HepG2 (cell line): ENCODE measurements around the gene LAMA5. TPM values are rescaled to one million over a fixed set of nuclear protein-coding genes. Genes with fewer than 3 reads are reported as not detected.
A peak's percentile ranks its signal among the peaks of the same experiment; 100 is the strongest.

ENCODE experiments used
- ATAC-seq: fragments of 200-7000 bp; cut with Tn5 transposase; 3 replicates; pipeline ENCODE4 v1.9.1; 2020; ENCODE audit warnings: mild to moderate bottlenecking, moderate library complexity
- BruUV-seq: library from RNA; stranded (reverse); fragments of 400-500 nt; replicated peaks from 2 replicates; lab custom pipeline; 2021; lab: Mats Ljungman, UMichigan
- CTCF ChIA-PET: fragments of 300-600 bp; formaldehyde crosslinking; extraction: SDS; loops from one replicate; lab custom pipeline; 2021; ENCODE audit warnings: low total read pairs, inconsistent platforms, low intra/inter-chr PET ratio; lab: Yijun Ruan, JAX
- POLR2A ChIA-PET: fragments of 350-600 bp; sonication (Branson Sonifier 250); formaldehyde crosslinking; loops from one replicate; lab custom pipeline; 2020; ENCODE audit warnings: antibody characterized with exemption, inconsistent platforms; lab: Yijun Ruan, JAX
- DNase-seq: peaks from one replicate; pipeline ENCODE4 v3.0.0-alpha.2; 2015; ENCODE audit warnings: low spot score
- FAIRE-seq: peaks from 3 replicates; lab custom pipeline; 2011; peaks lifted over from hg19 to GRCh38; lab: Jason Lieb, UNC
- H2AFZ ChIP-seq: one replicate; pipeline ENCODE4 v1.6.1; 2011; ENCODE audit warnings: low read length, inconsistent platforms
- H3K27ac ChIP-seq: fragments of 300-600 bp; 3 replicates; pipeline ENCODE4 v1.8.0; 2011; ENCODE audit warnings: mixed run types, mild to moderate bottlenecking, mixed read lengths, low read length, inconsistent platforms; ENCODE audit not compliant: insufficient read depth; ENCODE audit errors: extremely low read length
- H3K27me3 ChIP-seq, 2 experiments: fragments of 200-600 bp in 1 of 2; 2 replicates in 1 of 2; 3 replicates in 1 of 2; pipeline versions ENCODE4 v1.6.0 to v1.8.0; 2011; ENCODE audit warnings: low read length in 2 of 2, mild to moderate bottlenecking in 2 of 2, moderate library complexity in 2 of 2, inconsistent platforms in 1 of 2; ENCODE audit not compliant: insufficient read depth in 2 of 2, control insufficient read depth in 1 of 2
- H3K36me3 ChIP-seq, 2 experiments: fragments of 200-600 bp in 1 of 2; replicated peaks in 1 of 2; 2 replicates in 1 of 2; 3 replicates in 1 of 2; pipeline versions ENCODE4 v1.5.1 to v1.8.0; 2011; ENCODE audit warnings: low read length in 2 of 2, inconsistent platforms in 1 of 2; ENCODE audit not compliant: insufficient read depth in 2 of 2, control insufficient read depth in 1 of 2
- H3K4me1 ChIP-seq: 2 replicates; pipeline ENCODE4 v1.5.1; 2012; ENCODE audit warnings: low read length, inconsistent platforms; ENCODE audit not compliant: insufficient read depth
- H3K4me2 ChIP-seq: 2 replicates; pipeline ENCODE4 v1.6.0; 2011; ENCODE audit warnings: low read depth, low read length, inconsistent platforms
- H3K4me3 ChIP-seq, 3 experiments: fragments of 200-600 bp in 1 of 3; sonication (generic), shearing (Covaris generic) in 1 of 3; replicated peaks in 1 of 3; 2 replicates each; pipeline ENCODE4 v1.5.1; 2011 to 2016; ENCODE audit warnings: low read length in 3 of 3, inconsistent platforms in 2 of 3, low read depth in 2 of 3, mild to moderate bottlenecking in 2 of 3, control low read depth in 1 of 3, mixed read lengths in 1 of 3; ENCODE audit not compliant: insufficient read depth in 1 of 3
- H3K79me2 ChIP-seq: one replicate; pipeline ENCODE4 v1.6.1; 2011; ENCODE audit warnings: low read length, inconsistent platforms; ENCODE audit not compliant: insufficient read depth
- H3K9ac ChIP-seq: 2 replicates; pipeline ENCODE4 v1.6.0; 2011; ENCODE audit warnings: mild to moderate bottlenecking, low read depth, low read length, inconsistent platforms; ENCODE audit not compliant: insufficient read depth
- H3K9me3 ChIP-seq: 2 replicates; pipeline ENCODE4 v1.5.1; 2012; ENCODE audit warnings: mild to moderate bottlenecking, low read length
- H4K20me1 ChIP-seq: 2 replicates; pipeline ENCODE4 v1.6.0; 2011; ENCODE audit warnings: inconsistent platforms, mild to moderate bottlenecking, low read length, moderate library complexity; ENCODE audit not compliant: insufficient read depth
- MED1 ChIP-seq: sonication (generic); formaldehyde crosslinking; IDR thresholded peaks from 2 replicates; pipeline ENCODE4 v1.4.0; 2020; ENCODE audit warnings: missing genetic modification reagents
- RORA ChIP-seq: sonication (generic); formaldehyde crosslinking; IDR thresholded peaks from 2 replicates; pipeline ENCODE4 v1.5.0; 2020; ENCODE audit warnings: mild to moderate bottlenecking, missing genetic modification reagents, moderate library complexity
- ZNF274 ChIP-seq: sonication (generic); formaldehyde crosslinking; IDR thresholded peaks from 2 replicates; pipeline ENCODE4 v1.5.1; 2020; ENCODE audit warnings: mild to moderate bottlenecking, missing genetic modification reagents
- ZNF883 ChIP-seq: sonication (generic); formaldehyde crosslinking; IDR thresholded peaks from 2 replicates; pipeline ENCODE4 v1.5.1; 2020; ENCODE audit warnings: mild to moderate bottlenecking, missing genetic modification reagents; ENCODE audit errors: not compliant biosample characterization
- ZSCAN25 ChIP-seq: sonication (generic); formaldehyde crosslinking; IDR thresholded peaks from 2 replicates; pipeline ENCODE4 v1.8.0; 2022; ENCODE audit warnings: mild to moderate bottlenecking, missing genetic modification reagents
- WGBS: methylation state at CpG from one replicate; pipeline ENCODE4 v1.1.6; 2017; ENCODE audit warnings: low lambda C conversion rate; 5-methylcytosine and 5-hydroxymethylcytosine counted together
- in situ Hi-C: cut with HindIII; loops from 2 replicates; pipeline ENCODE4 v1.10.0; 2017; ENCODE audit warnings: low pct_unique_long_range_greater_than_20kb; ENCODE audit not compliant: extremely low pct_ligation_motif_present
- intact Hi-C: fragments of 100-400 bp; cut with micrococcal nuclease; formaldehyde crosslinking; loops from one replicate; pipeline ENCODE4 v1.10.0; 2022; ENCODE audit not compliant: unreplicated experiment
- polyA plus RNA-seq, 8 experiments: library from polyadenylated mRNA; depleted of rRNA in 3 of 8; stranded (reverse) in 7 of 8; unstranded in 1 of 8; fragments of >200 nt; fragmentation: Illumina TruSeq in 4 of 8; extraction: Trizol in 4 of 8; gene quantifications; 2 replicates each; pipeline versions ENCODE4 v1.2.1 to v1.2.3, GENCODE V29; 2011 to 2016; ENCODE audit warnings: low read depth in 4 of 8, missing spikeins in 1 of 8, mixed read lengths in 1 of 8; ENCODE audit not compliant: insufficient read depth in 1 of 8
- total RNA-seq, 5 experiments: library from RNA; depleted of rRNA; stranded (reverse); fragments of >200 nt; fragmentation: Illumina TruSeq; extraction: Trizol; gene quantifications; 2 replicates each; pipeline ENCODE4 v1.2.3, GENCODE V29; 2016; ENCODE audit warnings: low read depth in 1 of 5
- TF ChIP-seq, protein P1 (sequence below): sonication (generic); formaldehyde crosslinking; IDR thresholded peaks from 2 replicates; pipeline ENCODE4 v1.8.0; 2022; ENCODE audit warnings: mild to moderate bottlenecking, missing genetic modification reagents, moderate library complexity
- TF ChIP-seq, protein P2 (sequence below): sonication (generic); formaldehyde crosslinking; IDR thresholded peaks from 2 replicates; pipeline ENCODE4 v1.5.1; 2020; ENCODE audit warnings: mild to moderate bottlenecking, missing genetic modification reagents, borderline replicate concordance
- TF ChIP-seq, protein P3 (sequence below): sonication (generic); formaldehyde crosslinking; IDR thresholded peaks from 2 replicates; pipeline ENCODE4 v1.4.0; 2020; ENCODE audit warnings: missing genetic modification reagents, borderline replicate concordance
- TF ChIP-seq, protein P4 (sequence below): sonication (generic); formaldehyde crosslinking; IDR thresholded peaks from 2 replicates; pipeline ENCODE4 v1.4.0; 2020; ENCODE audit warnings: mild to moderate bottlenecking, low read depth, missing genetic modification reagents

The LAMA5 gene
- total and polyA plus RNA-seq, 2 of the 13 experiments (the other 11 are each of a cell fraction or from before 2014, with no cell fraction given) = 21.0 to 44.7 TPM

DNA sequence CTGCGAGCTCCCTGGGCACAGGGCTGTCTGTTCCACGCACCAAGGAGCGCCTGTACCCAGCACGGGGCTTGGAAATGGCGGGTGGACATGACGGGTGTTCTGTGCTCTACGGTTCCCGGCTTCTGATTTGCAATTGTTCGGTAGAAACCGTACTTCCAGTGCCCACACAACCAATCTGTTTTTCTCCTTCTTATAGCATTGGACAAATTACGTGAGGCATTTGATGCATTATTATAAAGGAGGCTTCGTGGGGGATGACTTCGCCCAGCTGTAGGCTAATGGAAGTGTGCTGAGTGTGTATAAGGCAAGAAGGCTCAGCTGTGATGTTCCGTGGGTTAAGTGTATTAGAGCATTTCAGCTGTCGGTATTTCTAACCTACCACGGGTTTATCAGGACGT lies 10.0 kb upstream of the LAMA5 start:
- Histone ChIP-seq H2AFZ (no peak overlapping the region), H3K27ac (peak overlapping the region; percentile 63), H3K9me3 (no peaks in the 10 kb centered on the region), H3K4me3 (peak overlapping the region in 1 of 3 experiments; percentile 71; a peak in 1 of 6 replicates), H3K79me2 (no peaks in the 10 kb centered on the region), H4K20me1 (peaks cover under 1% of the 10 kb centered on the region; the same call in 1 of the 2 replicates), H3K27me3 (no peaks in the 10 kb centered on the region), H3K4me2 (peak overlapping the region; percentile 88; the same call in 1 of the 2 replicates), H3K36me3 (0 out of 5 replicates have a peak, but pooled peaks cover 2 to 4% of the 10 kb centered on the region in 2 experiments), H3K4me1 (peaks cover 54% of the 10 kb centered on the region), H3K9ac (peak overlapping the region; percentile 68; the same call in 1 of the 2 replicates)
- CTCF ChIA-PET = interaction anchor here (0.9 to 4.8 kb wide), 3 partner anchors 10 to 75 kb away, joined by 3 to 73 read pairs (median 8); partner anchors contain the start of genes ADRM1 and LAMA5
- ATAC-seq = no peak
- in situ Hi-C loops (no loop called here), intact Hi-C loops (loop anchor here (5.0 to 10.0 kb wide), 2 partner anchors 140 to 418 kb away; partner anchors contain the start of genes MRGBP and OSBPL2)
- no TSS peak for BruUV-seq
- POLR2A ChIA-PET = interaction anchor here (2.8 to 5.4 kb wide), 4 partner anchors 10 to 77 kb away, joined by 17 to 95 read pairs (median 64); partner anchors contain the start of genes ADRM1, LAMA5 and RPS21
- no peak for DNase-seq
- no peak for FAIRE-seq
- 85% methylated on average over 15 of the region's 17 CpGs for WGBS
- TF ChIP-seq, protein P1, sequence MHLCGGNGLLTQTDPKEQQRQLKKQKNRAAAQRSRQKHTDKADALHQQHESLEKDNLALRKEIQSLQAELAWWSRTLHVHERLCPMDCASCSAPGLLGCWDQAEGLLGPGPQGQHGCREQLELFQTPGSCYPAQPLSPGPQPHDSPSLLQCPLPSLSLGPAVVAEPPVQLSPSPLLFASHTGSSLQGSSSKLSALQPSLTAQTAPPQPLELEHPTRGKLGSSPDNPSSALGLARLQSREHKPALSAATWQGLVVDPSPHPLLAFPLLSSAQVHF (CRISPR knock-in tag) = 0 out of 2 replicates have a peak, but pooled peaks have one; percentile 26
- TF ChIP-seq, protein P2, sequence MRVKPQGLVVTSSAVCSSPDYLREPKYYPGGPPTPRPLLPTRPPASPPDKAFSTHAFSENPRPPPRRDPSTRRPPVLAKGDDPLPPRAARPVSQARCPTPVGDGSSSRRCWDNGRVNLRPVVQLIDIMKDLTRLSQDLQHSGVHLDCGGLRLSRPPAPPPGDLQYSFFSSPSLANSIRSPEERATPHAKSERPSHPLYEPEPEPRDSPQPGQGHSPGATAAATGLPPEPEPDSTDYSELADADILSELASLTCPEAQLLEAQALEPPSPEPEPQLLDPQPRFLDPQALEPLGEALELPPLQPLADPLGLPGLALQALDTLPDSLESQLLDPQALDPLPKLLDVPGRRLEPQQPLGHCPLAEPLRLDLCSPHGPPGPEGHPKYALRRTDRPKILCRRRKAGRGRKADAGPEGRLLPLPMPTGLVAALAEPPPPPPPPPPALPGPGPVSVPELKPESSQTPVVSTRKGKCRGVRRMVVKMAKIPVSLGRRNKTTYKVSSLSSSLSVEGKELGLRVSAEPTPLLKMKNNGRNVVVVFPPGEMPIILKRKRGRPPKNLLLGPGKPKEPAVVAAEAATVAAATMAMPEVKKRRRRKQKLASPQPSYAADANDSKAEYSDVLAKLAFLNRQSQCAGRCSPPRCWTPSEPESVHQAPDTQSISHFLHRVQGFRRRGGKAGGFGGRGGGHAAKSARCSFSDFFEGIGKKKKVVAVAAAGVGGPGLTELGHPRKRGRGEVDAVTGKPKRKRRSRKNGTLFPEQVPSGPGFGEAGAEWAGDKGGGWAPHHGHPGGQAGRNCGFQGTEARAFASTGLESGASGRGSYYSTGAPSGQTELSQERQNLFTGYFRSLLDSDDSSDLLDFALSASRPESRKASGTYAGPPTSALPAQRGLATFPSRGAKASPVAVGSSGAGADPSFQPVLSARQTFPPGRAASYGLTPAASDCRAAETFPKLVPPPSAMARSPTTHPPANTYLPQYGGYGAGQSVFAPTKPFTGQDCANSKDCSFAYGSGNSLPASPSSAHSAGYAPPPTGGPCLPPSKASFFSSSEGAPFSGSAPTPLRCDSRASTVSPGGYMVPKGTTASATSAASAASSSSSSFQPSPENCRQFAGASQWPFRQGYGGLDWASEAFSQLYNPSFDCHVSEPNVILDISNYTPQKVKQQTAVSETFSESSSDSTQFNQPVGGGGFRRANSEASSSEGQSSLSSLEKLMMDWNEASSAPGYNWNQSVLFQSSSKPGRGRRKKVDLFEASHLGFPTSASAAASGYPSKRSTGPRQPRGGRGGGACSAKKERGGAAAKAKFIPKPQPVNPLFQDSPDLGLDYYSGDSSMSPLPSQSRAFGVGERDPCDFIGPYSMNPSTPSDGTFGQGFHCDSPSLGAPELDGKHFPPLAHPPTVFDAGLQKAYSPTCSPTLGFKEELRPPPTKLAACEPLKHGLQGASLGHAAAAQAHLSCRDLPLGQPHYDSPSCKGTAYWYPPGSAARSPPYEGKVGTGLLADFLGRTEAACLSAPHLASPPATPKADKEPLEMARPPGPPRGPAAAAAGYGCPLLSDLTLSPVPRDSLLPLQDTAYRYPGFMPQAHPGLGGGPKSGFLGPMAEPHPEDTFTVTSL (CRISPR knock-in tag) = 0 out of 2 replicates have a peak, but pooled peaks have one; percentile 12
- TF ChIP-seq ZNF274 (CRISPR knock-in tag) (no peak), RORA (CRISPR knock-in tag) (no peak), ZNF883 (CRISPR knock-in tag) (no peak), ZSCAN25 (CRISPR knock-in tag) (no peak), MED1 (CRISPR knock-in tag) (no peak)
- TF ChIP-seq, protein P3, sequence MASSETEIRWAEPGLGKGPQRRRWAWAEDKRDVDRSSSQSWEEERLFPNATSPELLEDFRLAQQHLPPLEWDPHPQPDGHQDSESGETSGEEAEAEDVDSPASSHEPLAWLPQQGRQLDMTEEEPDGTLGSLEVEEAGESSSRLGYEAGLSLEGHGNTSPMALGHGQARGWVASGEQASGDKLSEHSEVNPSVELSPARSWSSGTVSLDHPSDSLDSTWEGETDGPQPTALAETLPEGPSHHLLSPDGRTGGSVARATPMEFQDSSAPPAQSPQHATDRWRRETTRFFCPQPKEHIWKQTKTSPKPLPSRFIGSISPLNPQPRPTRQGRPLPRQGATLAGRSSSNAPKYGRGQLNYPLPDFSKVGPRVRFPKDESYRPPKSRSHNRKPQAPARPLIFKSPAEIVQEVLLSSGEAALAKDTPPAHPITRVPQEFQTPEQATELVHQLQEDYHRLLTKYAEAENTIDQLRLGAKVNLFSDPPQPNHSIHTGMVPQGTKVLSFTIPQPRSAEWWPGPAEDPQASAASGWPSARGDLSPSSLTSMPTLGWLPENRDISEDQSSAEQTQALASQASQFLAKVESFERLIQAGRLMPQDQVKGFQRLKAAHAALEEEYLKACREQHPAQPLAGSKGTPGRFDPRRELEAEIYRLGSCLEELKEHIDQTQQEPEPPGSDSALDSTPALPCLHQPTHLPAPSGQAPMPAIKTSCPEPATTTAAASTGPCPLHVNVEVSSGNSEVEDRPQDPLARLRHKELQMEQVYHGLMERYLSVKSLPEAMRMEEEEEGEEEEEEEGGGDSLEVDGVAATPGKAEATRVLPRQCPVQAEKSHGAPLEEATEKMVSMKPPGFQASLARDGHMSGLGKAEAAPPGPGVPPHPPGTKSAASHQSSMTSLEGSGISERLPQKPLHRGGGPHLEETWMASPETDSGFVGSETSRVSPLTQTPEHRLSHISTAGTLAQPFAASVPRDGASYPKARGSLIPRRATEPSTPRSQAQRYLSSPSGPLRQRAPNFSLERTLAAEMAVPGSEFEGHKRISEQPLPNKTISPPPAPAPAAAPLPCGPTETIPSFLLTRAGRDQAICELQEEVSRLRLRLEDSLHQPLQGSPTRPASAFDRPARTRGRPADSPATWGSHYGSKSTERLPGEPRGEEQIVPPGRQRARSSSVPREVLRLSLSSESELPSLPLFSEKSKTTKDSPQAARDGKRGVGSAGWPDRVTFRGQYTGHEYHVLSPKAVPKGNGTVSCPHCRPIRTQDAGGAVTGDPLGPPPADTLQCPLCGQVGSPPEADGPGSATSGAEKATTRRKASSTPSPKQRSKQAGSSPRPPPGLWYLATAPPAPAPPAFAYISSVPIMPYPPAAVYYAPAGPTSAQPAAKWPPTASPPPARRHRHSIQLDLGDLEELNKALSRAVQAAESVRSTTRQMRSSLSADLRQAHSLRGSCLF (CRISPR knock-in tag) = no peak
- TF ChIP-seq, protein P4, sequence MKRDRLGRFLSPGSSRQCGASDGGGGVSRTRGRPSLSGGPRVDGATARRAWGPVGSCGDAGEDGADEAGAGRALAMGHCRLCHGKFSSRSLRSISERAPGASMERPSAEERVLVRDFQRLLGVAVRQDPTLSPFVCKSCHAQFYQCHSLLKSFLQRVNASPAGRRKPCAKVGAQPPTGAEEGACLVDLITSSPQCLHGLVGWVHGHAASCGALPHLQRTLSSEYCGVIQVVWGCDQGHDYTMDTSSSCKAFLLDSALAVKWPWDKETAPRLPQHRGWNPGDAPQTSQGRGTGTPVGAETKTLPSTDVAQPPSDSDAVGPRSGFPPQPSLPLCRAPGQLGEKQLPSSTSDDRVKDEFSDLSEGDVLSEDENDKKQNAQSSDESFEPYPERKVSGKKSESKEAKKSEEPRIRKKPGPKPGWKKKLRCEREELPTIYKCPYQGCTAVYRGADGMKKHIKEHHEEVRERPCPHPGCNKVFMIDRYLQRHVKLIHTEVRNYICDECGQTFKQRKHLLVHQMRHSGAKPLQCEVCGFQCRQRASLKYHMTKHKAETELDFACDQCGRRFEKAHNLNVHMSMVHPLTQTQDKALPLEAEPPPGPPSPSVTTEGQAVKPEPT (CRISPR knock-in tag) = no peak
